Right cardiac atrium (tissue), 5 donors: ENCODE results near the gene CHAT. TPM values are rescaled to one million over a fixed set of nuclear protein-coding genes. Genes with fewer than 3 reads are reported as not detected.

ENCODE experiments used
- ATAC-seq, 2 donors: fragments of 200-7000 bp; cut with Tn5 transposase; one replicate each; pipeline versions ENCODE4 v1.8.0 to v1.9.1; 2020; ENCODE audit warnings: moderate library complexity in 2 of 2, mild to moderate bottlenecking in 1 of 2
- DNase-seq, 3 donors: peaks; one replicate each; pipeline ENCODE4 v3.0.0-alpha.2; 2020
- H3K27ac ChIP-seq: one replicate; pipeline ENCODE4 v1.5.1; 2013; ENCODE audit warnings: mild to moderate bottlenecking, low read length, control low read depth, moderate library complexity
- H3K27me3 ChIP-seq: one replicate; pipeline ENCODE4 v1.6.1; 2013; ENCODE audit not compliant: control insufficient read depth, insufficient read depth
- H3K4me1 ChIP-seq: one replicate; pipeline ENCODE4 v1.6.1; 2013; ENCODE audit warnings: low read length; ENCODE audit not compliant: control insufficient read depth, insufficient read depth
- H3K4me3 ChIP-seq: one replicate; pipeline ENCODE4 v1.5.1; 2013; ENCODE audit warnings: low read length, control low read depth
- H3K9me3 ChIP-seq: one replicate; pipeline ENCODE4 v1.6.1; 2013; ENCODE audit warnings: low read length; ENCODE audit not compliant: control insufficient read depth
- WGBS: extraction: QIAGEN DNeasy Blood & Tissue Kit; methylation state at CpG from one replicate; pipeline ENCODE4 v1.1.7; 2013; 5-methylcytosine and 5-hydroxymethylcytosine counted together
- intact Hi-C, 4 donors: fragments of 100-400 bp; cut with DNase I; formaldehyde crosslinking; loops; one replicate each; pipeline versions ENCODE4 v1.11.0 to v1.14.0; 2022 to 2023
- polyA plus RNA-seq: library from polyadenylated mRNA; stranded (reverse); fragments of 200-250 nt; gene quantifications from one replicate; pipeline ENCODE4 v1.2.3, GENCODE V29; 2013
- total RNA-seq, 4 donors: library from RNA; stranded (reverse); fragmentation: NEBNext Ultra II Directional; extraction: Animal tissue kit (Norgen Biotek cat#: 25700); gene quantifications; one replicate each; pipeline ENCODE4 v1.2.1, GENCODE V29; 2021
- donor health status: healthy with polysubstance abuse.
- donor health status: DM: no; HTN: yes; CAD: no.
- donor health status: DM: no; HTN: no; CAD: no.
- donor health status: DM: no; HTN: yes; CAD: no; lungs with severe emphysema.
- donor health status: DM: yes; HTN: yes; CAD: no.

CHAT gene
- total and polyA plus RNA-seq, 5 donors: not detected

DNA sequence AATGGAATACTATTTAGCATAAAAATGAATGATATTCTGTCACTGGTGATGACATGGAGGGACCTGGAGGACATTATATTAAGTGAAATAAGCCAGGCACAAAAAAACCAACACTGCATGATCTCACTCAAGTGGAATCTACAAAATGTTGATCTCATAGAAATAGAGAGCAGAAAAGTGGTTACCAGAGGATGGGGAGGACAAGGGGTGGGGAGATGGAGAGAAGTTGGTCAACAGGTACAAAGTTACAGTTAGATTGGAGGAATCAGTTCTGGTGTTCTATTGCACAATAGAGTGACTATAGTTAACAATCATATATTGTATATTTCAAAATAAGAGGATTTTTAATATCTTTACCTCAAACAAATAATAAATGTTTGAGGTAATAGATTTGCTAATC is 28.4 kb upstream of the CHAT start:
- Histone ChIP-seq H3K4me1 (no peaks in the 10 kb centered on the region), H3K9me3 (no peaks in the 10 kb centered on the region), H3K27me3 (no peaks in the 10 kb centered on the region), H3K4me3 (no peak overlapping the region), H3K27ac (no peak overlapping the region)
- intact Hi-C loops: no loop called here
- DNase-seq: no peak
- ATAC-seq: no peak

DNA sequence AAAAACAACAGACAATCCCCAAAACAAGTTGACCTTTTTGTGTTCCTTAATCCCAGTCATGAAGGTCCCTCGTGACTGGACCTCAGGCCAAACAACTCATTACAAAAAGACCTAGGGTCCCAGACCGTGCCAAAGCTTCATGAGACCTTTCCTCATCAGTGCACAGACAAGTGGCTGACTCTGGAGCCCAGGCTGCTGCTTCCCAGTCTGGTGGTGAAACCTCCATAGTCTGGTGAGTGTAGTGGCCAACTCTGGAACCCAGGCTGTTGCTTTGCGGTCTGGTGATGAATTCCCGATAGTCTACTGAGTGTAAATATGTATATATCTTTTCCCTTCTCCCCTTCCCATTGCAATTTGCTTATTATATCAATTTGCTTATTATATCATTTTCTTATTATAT is 25.9 kb upstream of the CHAT start:
- no peaks in the 10 kb centered on the region for H3K27me3 ChIP-seq
- no peak overlapping the region for H3K4me3 ChIP-seq
- ATAC-seq: no peak
- H3K4me1 ChIP-seq: no peaks in the 10 kb centered on the region
- 74% methylated on average over 4 of the region's 4 CpGs for WGBS
- intact Hi-C loops: no loop called here
- H3K9me3 ChIP-seq: no peaks in the 10 kb centered on the region
- H3K27ac ChIP-seq: no peak overlapping the region
- DNase-seq: no peak

DNA sequence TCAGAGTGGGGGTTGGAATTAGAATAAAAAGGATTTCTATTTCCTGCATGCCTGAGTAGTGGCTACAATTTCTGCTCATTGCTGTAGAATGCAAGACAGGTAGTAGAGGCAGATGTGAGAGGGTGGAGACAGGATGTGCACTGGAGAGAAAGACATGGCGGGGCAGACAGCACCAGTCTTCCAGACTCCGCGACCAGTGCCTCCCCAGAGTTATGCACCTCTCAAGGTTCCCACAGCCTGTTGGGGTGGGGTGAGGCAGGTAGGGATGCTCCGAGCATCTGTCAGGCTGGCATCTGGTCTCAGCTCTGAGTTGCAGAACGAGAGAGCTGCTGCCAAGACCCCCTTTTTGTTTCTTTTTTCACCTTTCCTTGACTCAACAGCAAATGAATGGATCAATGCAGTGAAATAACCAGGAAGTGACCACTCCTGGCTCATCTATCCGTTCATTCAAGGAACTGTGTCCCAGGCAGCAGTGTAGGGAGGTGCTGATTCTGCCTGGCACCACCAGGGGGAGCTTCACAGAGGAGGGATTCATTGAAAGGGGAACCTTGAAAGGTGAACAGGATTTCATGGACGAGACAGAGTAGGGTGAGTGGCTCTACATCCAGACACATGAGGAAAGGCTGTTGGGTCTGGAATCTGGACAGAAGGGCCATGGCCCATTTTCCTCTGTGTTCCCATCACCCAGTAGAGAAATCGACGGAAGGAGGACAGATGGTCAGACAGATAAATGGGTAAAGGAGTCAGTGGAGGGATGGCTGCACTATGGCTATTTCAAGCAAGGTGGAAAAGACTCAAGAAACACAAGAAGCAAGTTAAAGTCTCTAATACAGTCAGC is 20.9 kb upstream of the CHAT start:
- Histone ChIP-seq H3K4me3 (no peak overlapping the region), H3K27me3 (no peaks in the 10 kb centered on the region), H3K4me1 (no peaks in the 10 kb centered on the region), H3K9me3 (no peaks in the 10 kb centered on the region), H3K27ac (no peak overlapping the region)
- ATAC-seq (peak; percentile 64 to 69), DNase-seq (peak in 2 of 3 donors; percentile 41 to 69)
- intact Hi-C loops: loop anchor here in 3 of 4 donors (5.0 to 10.0 kb wide), 2 partner anchors 629 to 632 kb away; no protein-coding TSS in a partner anchor
- WGBS: 33% methylated on average over 9 of the region's 9 CpGs

DNA sequence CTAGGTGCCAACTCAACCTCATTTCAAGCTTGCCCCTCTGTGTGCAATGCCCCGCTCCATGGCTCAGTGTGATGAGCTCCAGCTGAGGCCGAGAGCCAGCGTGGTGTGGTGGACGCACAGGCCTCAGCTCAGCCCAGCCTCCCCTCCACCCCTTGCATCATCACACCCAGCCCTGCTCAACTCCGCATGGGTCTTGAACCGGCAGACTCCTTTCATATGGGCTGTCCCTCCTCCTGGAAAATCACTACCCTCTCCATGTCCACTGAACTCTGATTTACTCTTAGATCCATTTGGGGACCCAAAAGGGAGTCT is 20.3 kb upstream of the CHAT start:
- WGBS: 82% methylated on average over 6 of the region's 6 CpGs
- intact Hi-C loops: loop anchor here in 3 of 4 donors (5.0 to 10.0 kb wide), 2 partner anchors 629 to 631 kb away; no protein-coding TSS in a partner anchor
- DNase-seq: no peak
- ATAC-seq: peak in 1 of 2 donors; percentile 32
- no peak overlapping the region for H3K4me3 ChIP-seq
- no peak overlapping the region for H3K27ac ChIP-seq
- no peaks in the 10 kb centered on the region for H3K4me1 ChIP-seq
- H3K27me3 ChIP-seq: no peaks in the 10 kb centered on the region
- H3K9me3 ChIP-seq: no peaks in the 10 kb centered on the region

DNA sequence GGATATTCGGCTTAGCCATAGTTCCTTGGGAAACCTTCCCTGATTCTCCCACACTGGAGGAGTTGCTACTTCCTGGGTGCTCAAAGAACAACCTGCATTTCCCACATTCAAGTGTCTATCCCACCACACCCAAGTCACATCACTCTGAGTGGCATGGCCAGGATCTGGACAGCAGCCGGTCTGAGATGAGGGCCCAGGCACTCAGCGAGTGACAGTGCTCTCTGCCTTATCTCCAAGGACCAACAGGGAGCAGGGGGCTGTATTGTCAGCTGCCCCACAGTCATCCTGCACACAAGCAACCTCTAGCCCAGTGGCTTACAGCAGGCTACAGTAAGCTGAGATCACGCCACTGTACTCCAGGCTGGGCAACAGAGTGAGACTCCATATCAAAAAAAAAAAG is 19.8 kb upstream of the CHAT start:
- no peaks in the 10 kb centered on the region for H3K27me3 ChIP-seq
- no peak for ATAC-seq
- intact Hi-C loops: loop anchor here in 3 of 4 donors (5.0 to 10.0 kb wide), 2 partner anchors 628 to 631 kb away; no protein-coding TSS in a partner anchor
- H3K4me1 ChIP-seq: no peaks in the 10 kb centered on the region
- H3K27ac ChIP-seq: no peak overlapping the region
- no peak for DNase-seq
- H3K4me3 ChIP-seq: no peak overlapping the region
- whole genome bisulfite sequencing: 51% methylated on average over 4 of the region's 4 CpGs
- H3K9me3 ChIP-seq: no peaks in the 10 kb centered on the region

DNA sequence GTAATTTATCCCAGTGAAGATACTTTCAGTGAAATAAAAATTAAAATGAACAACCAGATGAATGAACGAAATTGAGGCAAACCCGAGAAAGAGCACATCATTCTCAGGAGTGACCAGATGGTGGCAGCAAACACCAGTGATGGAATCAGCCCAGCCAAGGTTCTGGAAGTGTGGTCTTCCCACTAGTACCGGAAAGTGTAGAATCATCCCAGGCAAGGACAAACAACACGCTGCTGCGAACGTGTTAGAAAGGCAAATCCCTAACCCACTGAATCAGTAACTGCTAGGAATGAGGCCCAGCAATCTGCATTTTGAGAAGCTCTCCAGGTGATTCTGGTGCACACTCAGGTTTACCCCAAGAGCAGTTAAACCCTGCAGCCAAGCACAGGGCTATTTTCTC is 19.2 kb upstream of the CHAT start:
- H3K27me3 ChIP-seq: no peaks in the 10 kb centered on the region
- DNase-seq: no peak
- peak; percentile 45 to 58 for ATAC-seq
- no peak overlapping the region for H3K27ac ChIP-seq
- H3K4me3 ChIP-seq: no peak overlapping the region
- no peaks in the 10 kb centered on the region for H3K4me1 ChIP-seq
- no peaks in the 10 kb centered on the region for H3K9me3 ChIP-seq
- intact Hi-C loops: loop anchor here in 3 of 4 donors (5.0 to 10.0 kb wide), 2 partner anchors 628 to 630 kb away; no protein-coding TSS in a partner anchor
- 2% methylated on average over 6 of the region's 6 CpGs for WGBS

GRCh38 chr10:49595003-49595712 is 18.7 kb upstream of the CHAT start:
- no peak for ATAC-seq
- Histone ChIP-seq H3K27me3 (no peaks in the 10 kb centered on the region), H3K27ac (no peak overlapping the region), H3K9me3 (no peaks in the 10 kb centered on the region), H3K4me1 (no peaks in the 10 kb centered on the region), H3K4me3 (no peak overlapping the region)
- WGBS: 57% methylated on average over 10 of the region's 10 CpGs
- intact Hi-C loops: loop anchor here in 3 of 4 donors (5.0 to 10.0 kb wide), 2 partner anchors 627 to 630 kb away; no protein-coding TSS in a partner anchor
- DNase-seq: no peak

DNA sequence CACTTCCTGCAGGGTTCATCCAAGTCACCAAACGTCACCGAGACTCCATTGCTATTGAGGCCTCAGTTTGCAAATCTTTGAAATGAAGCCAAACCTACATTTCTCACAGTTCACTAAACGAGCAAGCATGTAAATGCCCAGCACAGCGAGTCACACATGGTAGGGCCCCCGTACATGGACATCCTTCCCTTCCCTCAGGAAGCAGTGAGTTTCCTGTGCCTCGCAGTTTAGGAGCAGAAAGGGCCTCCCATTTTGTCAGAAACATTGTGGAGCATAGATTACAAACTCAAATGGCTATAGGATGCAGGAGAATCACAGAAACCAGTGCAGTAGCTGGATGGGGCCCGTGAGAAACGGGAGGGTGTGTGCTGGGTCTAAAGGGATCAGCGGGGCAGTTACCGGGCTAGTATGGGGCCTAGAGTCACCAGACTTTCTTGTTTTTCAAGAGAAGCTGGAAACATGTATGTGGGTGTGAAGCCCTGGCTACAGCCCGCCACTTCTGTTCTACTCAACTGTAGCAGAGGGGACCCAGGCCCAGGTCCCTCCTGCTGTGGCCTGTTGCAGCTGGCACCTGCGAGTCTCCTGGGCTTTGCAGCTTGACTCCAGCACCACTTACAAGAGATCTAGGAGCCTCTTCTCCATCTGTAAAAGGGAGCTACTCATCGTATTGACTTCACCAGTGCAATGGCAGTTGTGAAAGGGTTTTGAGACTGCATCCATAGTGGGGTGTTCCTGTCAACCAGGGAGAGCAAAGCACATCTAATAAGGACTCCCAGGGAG is 17.9 kb upstream of the CHAT start:
- ATAC-seq (no peak), DNase-seq (no peak)
- Histone ChIP-seq H3K9me3 (no peaks in the 10 kb centered on the region), H3K27ac (no peak overlapping the region), H3K4me3 (no peak overlapping the region), H3K27me3 (no peaks in the 10 kb centered on the region), H3K4me1 (no peaks in the 10 kb centered on the region)
- intact Hi-C loops: loop anchor here in 3 of 4 donors (5.0 to 10.0 kb wide), 2 partner anchors 626 to 629 kb away; no protein-coding TSS in a partner anchor
- WGBS: 65% methylated on average over 13 of the region's 13 CpGs

DNA sequence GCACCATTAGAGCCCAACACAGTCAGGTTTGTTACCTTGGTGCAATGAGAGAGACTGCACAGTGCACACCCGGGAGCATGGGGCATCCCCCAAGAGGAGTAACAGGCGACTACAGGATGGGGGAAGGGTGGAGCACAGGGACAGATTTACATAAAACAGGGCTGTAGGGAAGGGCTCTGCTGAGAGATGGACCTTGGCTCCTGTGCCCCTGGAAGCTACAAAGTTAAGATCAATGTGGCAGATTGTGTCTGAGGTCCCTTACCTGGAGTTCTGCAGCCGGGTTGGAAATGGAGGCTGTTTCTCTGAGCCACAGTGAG is 17.4 kb upstream of the CHAT start:
- Histone ChIP-seq H3K27me3 (no peaks in the 10 kb centered on the region), H3K4me3 (no peak overlapping the region)
- no peak for ATAC-seq

GRCh38 chr10:49596836-49597235 is 17.0 kb upstream of the CHAT start:
- DNase-seq: no peak
- no peak for ATAC-seq
- H3K27ac ChIP-seq: no peak overlapping the region
- no peaks in the 10 kb centered on the region for H3K9me3 ChIP-seq
- no peak overlapping the region for H3K4me3 ChIP-seq
- WGBS: 60% methylated on average over 3 of the region's 3 CpGs
- intact Hi-C loops: loop anchor here in 3 of 4 donors (5.0 to 10.0 kb wide), 2 partner anchors 625 to 628 kb away; no protein-coding TSS in a partner anchor
- H3K27me3 ChIP-seq: no peaks in the 10 kb centered on the region
- H3K4me1 ChIP-seq: no peaks in the 10 kb centered on the region

More for the DNA sequence above, 17.4 kb upstream of the CHAT start:
- Histone ChIP-seq H3K9me3 (no peaks in the 10 kb centered on the region), H3K4me1 (no peaks in the 10 kb centered on the region), H3K27ac (no peak overlapping the region)
- no peak for DNase-seq
- intact Hi-C loops: loop anchor here in 3 of 4 donors (5.0 to 10.0 kb wide), 2 partner anchors 626 to 628 kb away; no protein-coding TSS in a partner anchor
- WGBS: 44% methylated on average over 3 of the region's 3 CpGs
